ENCODE measurements around the gene YIF1A. TPM values are rescaled to one million over a fixed set of nuclear protein-coding genes. Genes with fewer than 3 reads are reported as not detected.

Gene YIF1A
- total and polyA plus RNA-seq, 4 donors: 46.6 to 128 (median 114) TPM

GRCh38 chr11:66285250-66285947 is 3.5 kb downstream of the YIF1A start:
- WGBS, 2 donors: 91 to 92% methylated on average over 13 of the region's 13 CpGs
- ATAC-seq (ENCODE audit: insufficient read depth, low FRiP score): no peak
- no peak for TF ChIP-seq CTCF (IDR thresholded peaks at IDR 0.05; ENCODE audit: control extremely low read depth, extremely low read depth)
- no peak overlapping the region for H3K4me3 ChIP-seq
- H3K9ac ChIP-seq (ENCODE audit: insufficient read depth in 1 of 2, low read length in 2 of 2): no peak overlapping the region
- no peak overlapping the region for H3K27ac ChIP-seq (ENCODE audit: low read depth in 1 of 2, low read length in 1 of 2)
- H3K36me3 ChIP-seq (ENCODE audit: control insufficient read depth in 4 of 4, insufficient read depth in 4 of 4, low read length in 4 of 4): peaks cover 3 to 18% (median 10%) of the 10 kb centered on the region in 4 donors
- H3K9me3 ChIP-seq (ENCODE audit: control insufficient read depth in 4 of 4, insufficient read depth in 3 of 4, low read length in 3 of 4): no peaks in the 10 kb centered on the region
- H3K27me3 ChIP-seq (ENCODE audit: control insufficient read depth in 3 of 3, insufficient read depth in 3 of 3, low read length in 2 of 3): no peaks in the 10 kb centered on the region
- peaks cover 4 to 20% (median 12%) of the 10 kb centered on the region in 5 donors for H3K4me1 ChIP-seq (ENCODE audit: control insufficient read depth in 5 of 5, insufficient read depth in 5 of 5, low read length in 5 of 5)
- DNase-seq: no peak

GRCh38 chr11:66284526-66285078 is 4.3 kb downstream of the YIF1A start:
- Histone ChIP-seq H3K27ac (ENCODE audit: low read depth in 1 of 2, low read length in 1 of 2) (no peak overlapping the region), H3K4me3 (no peak overlapping the region), H3K9ac (ENCODE audit: insufficient read depth in 1 of 2, low read length in 2 of 2) (no peak overlapping the region), H3K36me3 (ENCODE audit: control insufficient read depth in 4 of 4, insufficient read depth in 4 of 4, low read length in 4 of 4) (peaks cover 3 to 18% (median 10%) of the 10 kb centered on the region in 4 donors), H3K27me3 (ENCODE audit: control insufficient read depth in 3 of 3, insufficient read depth in 3 of 3, low read length in 2 of 3) (no peaks in the 10 kb centered on the region), H3K4me1 (ENCODE audit: control insufficient read depth in 5 of 5, insufficient read depth in 5 of 5, low read length in 5 of 5) (peaks cover 0 to 21% (median 6%) of the 10 kb centered on the region in 5 donors), H3K9me3 (ENCODE audit: control insufficient read depth in 4 of 4, insufficient read depth in 3 of 4, low read length in 3 of 4) (no peaks in the 10 kb centered on the region)
- ATAC-seq (ENCODE audit: insufficient read depth, low FRiP score) (no peak), DNase-seq (no peak)
- WGBS, 2 donors: 97 to 98% methylated on average over 15 to 16 of the region's 16 CpGs
- TF ChIP-seq CTCF (IDR thresholded peaks at IDR 0.05; ENCODE audit: control extremely low read depth, extremely low read depth): no peak

GRCh38 chr11:66283461-66284105 is 5.4 kb downstream of the YIF1A start:
- no peak for DNase-seq
- Histone ChIP-seq H3K9ac (ENCODE audit: insufficient read depth in 1 of 2, low read length in 2 of 2) (no peak overlapping the region), H3K4me3 (no peak overlapping the region), H3K36me3 (ENCODE audit: control insufficient read depth in 4 of 4, insufficient read depth in 4 of 4, low read length in 4 of 4) (peaks cover 3 to 18% (median 10%) of the 10 kb centered on the region in 4 donors), H3K27me3 (ENCODE audit: control insufficient read depth in 3 of 3, insufficient read depth in 3 of 3, low read length in 2 of 3) (peaks cover 0 to 2% (median 0%) of the 10 kb centered on the region in 3 donors), H3K9me3 (ENCODE audit: control insufficient read depth in 4 of 4, insufficient read depth in 3 of 4, low read length in 3 of 4) (no peaks in the 10 kb centered on the region), H3K27ac (ENCODE audit: low read depth in 1 of 2, low read length in 1 of 2) (no peak overlapping the region), H3K4me1 (ENCODE audit: control insufficient read depth in 5 of 5, insufficient read depth in 5 of 5, low read length in 5 of 5) (peaks cover 0 to 20% (median 5%) of the 10 kb centered on the region in 5 donors)
- no peak for ATAC-seq (ENCODE audit: insufficient read depth, low FRiP score)
- 84 to 88% methylated on average over 14 of the region's 14 CpGs for WGBS, 2 donors
- no peak for TF ChIP-seq CTCF (IDR thresholded peaks at IDR 0.05; ENCODE audit: control extremely low read depth, extremely low read depth)

All from lung (tissue), 12 donors.